ENCODE measurements around the gene ODAD4. TPM values are rescaled to one million over a fixed set of nuclear protein-coding genes. Genes with fewer than 3 reads are reported as not detected.

ODAD4 gene, protein sequence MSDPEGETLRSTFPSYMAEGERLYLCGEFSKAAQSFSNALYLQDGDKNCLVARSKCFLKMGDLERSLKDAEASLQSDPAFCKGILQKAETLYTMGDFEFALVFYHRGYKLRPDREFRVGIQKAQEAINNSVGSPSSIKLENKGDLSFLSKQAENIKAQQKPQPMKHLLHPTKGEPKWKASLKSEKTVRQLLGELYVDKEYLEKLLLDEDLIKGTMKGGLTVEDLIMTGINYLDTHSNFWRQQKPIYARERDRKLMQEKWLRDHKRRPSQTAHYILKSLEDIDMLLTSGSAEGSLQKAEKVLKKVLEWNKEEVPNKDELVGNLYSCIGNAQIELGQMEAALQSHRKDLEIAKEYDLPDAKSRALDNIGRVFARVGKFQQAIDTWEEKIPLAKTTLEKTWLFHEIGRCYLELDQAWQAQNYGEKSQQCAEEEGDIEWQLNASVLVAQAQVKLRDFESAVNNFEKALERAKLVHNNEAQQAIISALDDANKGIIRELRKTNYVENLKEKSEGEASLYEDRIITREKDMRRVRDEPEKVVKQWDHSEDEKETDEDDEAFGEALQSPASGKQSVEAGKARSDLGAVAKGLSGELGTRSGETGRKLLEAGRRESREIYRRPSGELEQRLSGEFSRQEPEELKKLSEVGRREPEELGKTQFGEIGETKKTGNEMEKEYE
- total RNA-seq (2014; rRNA removed), result 0.15 and 0.98 TPM in 2 replicates
- percentile 35 among the genes with signal in this experiment for Bru-seq, nascent RNA
- BruChase-seq, experiment 1, labeled RNA remaining after a 6-hour chase, result percentile 24 among the genes with signal in this experiment
- BruChase-seq, experiment 2, labeled RNA remaining after a 2-hour chase, result percentile 29 among the genes with signal in this experiment
- long read RNA-seq, result 0 reads

DNA sequence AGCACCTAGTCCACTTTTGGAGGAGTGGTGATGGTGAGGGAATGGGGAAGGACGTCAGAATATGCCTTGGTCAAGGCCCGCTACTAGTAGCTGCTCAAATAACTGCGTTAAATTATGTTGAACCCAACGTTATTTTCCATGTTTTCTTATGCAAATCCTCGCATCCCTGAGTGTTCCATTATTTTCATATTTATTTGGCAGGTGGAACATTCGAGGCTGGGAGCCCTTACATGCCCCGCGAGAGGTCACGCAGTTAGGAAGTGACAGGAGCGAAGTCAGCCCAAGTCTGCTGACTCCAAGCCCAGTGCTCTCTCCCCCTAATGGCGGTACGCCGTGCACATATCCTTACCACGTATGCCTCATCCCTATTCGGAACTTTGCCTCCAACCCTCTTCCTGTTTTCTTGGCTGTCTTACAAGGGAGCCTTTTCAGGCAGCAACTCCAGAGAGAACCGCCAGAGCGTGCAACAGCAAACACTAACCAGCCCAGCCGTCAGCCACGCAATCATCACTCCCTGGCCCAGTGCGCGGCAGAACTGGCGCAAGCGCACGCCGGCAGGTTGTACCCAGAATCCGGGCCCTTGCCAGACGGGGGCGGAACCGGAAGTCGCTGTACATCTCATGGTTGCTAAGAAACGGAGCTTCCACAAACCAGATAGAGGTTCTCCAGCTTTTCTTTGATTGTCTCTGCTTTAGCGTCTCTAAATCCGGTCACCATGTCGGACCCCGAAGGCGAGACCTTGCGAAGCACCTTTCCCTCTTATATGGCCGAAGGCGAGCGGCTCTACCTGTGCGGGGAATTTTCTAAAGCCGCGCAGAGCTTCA lies at the start of gene ODAD4:
Gene ODAD4, plus strand, starts transcription at position 609 of the 824 bp plus-strand sequence. Its CDS starts 107 bp downstream, at position 716.
- H4K20me1 ChIP-seq (ENCODE audit: low read length), result no peaks in the 10 kb centered on the region
- intact Hi-C loops (cut with micrococcal nuclease), result no loop called here
- H3K27me3 ChIP-seq (ENCODE audit: low read length), result no peaks in the 10 kb centered on the region
- CTCF ChIA-PET, result interaction anchor here (0.6 to 0.9 kb wide), 5 partner anchors 30 to 1909 kb away, joined by 3 to 13 read pairs (median 4); no protein-coding TSS in a partner anchor
- no peaks in the 10 kb centered on the region for H3K9me2 ChIP-seq (replicated peaks; ENCODE audit: low read length)
- peak within 1 kb of the TSS; percentile 65 for H3K4me3 ChIP-seq (ENCODE audit: low read length)
- H2AFZ ChIP-seq (ENCODE audit: low read length), result peak within 1 kb of the TSS; percentile 79
- TSS peak; percentile 96 for BruUV-seq (replicated peaks)
- H3K4me2 ChIP-seq (ENCODE audit: low read length), result peak within 1 kb of the TSS; percentile 84
- no peaks in the 10 kb centered on the region for H3K9me3 ChIP-seq (ENCODE audit: low read length)
- H3K79me2 ChIP-seq (ENCODE audit: low read length), result no peaks in the 10 kb centered on the region
- POLR2A ChIA-PET (ENCODE audit: unreplicated experiment), result interaction anchor here (0.6 kb wide), 2 partner anchors 40 to 867 kb away, joined by 3 to 5 read pairs; no protein-coding TSS in a partner anchor
- no peaks in the 10 kb centered on the region for H3K36me3 ChIP-seq (ENCODE audit: low read depth, low read length)
- TF ChIP-seq EZH2 (IDR thresholded peaks at IDR 0.05; ENCODE audit: low read length, unreplicated experiment), result no peak
- TF ChIP-seq, protein P1, sequence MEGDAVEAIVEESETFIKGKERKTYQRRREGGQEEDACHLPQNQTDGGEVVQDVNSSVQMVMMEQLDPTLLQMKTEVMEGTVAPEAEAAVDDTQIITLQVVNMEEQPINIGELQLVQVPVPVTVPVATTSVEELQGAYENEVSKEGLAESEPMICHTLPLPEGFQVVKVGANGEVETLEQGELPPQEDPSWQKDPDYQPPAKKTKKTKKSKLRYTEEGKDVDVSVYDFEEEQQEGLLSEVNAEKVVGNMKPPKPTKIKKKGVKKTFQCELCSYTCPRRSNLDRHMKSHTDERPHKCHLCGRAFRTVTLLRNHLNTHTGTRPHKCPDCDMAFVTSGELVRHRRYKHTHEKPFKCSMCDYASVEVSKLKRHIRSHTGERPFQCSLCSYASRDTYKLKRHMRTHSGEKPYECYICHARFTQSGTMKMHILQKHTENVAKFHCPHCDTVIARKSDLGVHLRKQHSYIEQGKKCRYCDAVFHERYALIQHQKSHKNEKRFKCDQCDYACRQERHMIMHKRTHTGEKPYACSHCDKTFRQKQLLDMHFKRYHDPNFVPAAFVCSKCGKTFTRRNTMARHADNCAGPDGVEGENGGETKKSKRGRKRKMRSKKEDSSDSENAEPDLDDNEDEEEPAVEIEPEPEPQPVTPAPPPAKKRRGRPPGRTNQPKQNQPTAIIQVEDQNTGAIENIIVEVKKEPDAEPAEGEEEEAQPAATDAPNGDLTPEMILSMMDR (conservative IDR thresholded peaks at IDR 0.05; ENCODE audit: low read depth, low read length), result peak; percentile 47
- no peaks in the 10 kb centered on the region for H3F3A ChIP-seq (ENCODE audit: low read length, unreplicated experiment)
- H3K9ac ChIP-seq (ENCODE audit: low read length), result peak within 1 kb of the TSS; percentile 46
- ATAC-seq (peak; percentile 98), DNase-seq (peak; percentile 92)
- peak within 1 kb of the TSS; percentile 62 for H3K27ac ChIP-seq (ENCODE audit: low read length)
- H3K4me1 ChIP-seq (ENCODE audit: insufficient read depth, low read length), result 0 out of 2 replicates have a peak, but pooled peaks cover 6% of the 10 kb centered on the region

DNA sequence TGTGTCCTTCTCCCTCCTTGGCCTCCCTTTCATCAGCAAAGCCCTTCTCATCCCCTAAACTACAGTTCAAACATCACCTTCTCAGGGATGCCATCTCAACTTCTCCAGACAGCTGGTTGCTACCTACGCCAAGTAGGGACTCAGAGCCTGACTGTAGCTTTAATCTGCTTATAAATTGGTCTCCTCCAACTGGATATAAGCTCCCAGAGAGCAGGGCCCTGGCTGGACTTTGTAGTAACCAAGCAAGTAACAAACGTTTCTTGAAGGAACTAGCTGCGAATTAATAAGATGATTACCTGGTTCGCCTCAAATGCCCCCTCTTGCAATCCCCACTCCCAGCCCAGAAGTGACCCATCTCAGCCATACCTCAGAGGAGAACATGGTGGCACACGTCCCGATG lies 47.7 kb upstream of the ODAD4 start:
- Histone ChIP-seq H3K27ac (ENCODE audit: low read length) (no peak overlapping the region), H4K20me1 (ENCODE audit: low read length) (no peaks in the 10 kb centered on the region), H3K9me3 (ENCODE audit: low read length) (no peaks in the 10 kb centered on the region), H3K9me2 (replicated peaks; ENCODE audit: low read length) (no peaks in the 10 kb centered on the region), H3K36me3 (ENCODE audit: low read depth, low read length) (peaks cover 44% of the 10 kb centered on the region), H3F3A (ENCODE audit: low read length, unreplicated experiment) (no peaks in the 10 kb centered on the region), H3K4me3 (ENCODE audit: low read length) (no peak overlapping the region), H3K9ac (ENCODE audit: low read length) (no peak overlapping the region), H3K79me2 (ENCODE audit: low read length) (no peaks in the 10 kb centered on the region), H2AFZ (ENCODE audit: low read length) (no peak overlapping the region), H3K4me2 (ENCODE audit: low read length) (no peak overlapping the region), H3K4me1 (ENCODE audit: insufficient read depth, low read length) (no peaks in the 10 kb centered on the region), H3K27me3 (ENCODE audit: low read length) (no peaks in the 10 kb centered on the region)
- TF ChIP-seq EZH2phosphoT487 (IDR thresholded peaks at IDR 0.05; ENCODE audit: borderline replicate concordance, low read length) (no peak), EZH2 (IDR thresholded peaks at IDR 0.05; ENCODE audit: low read length, unreplicated experiment) (no peak)
- TF ChIP-seq, protein P1 (conservative IDR thresholded peaks at IDR 0.05; ENCODE audit: low read depth, low read length), result no peak
- ChIA-PET POLR2A (ENCODE audit: unreplicated experiment) (no interaction called here), CTCF (no interaction called here)
- ATAC-seq, result no peak
- no TSS peak for BruUV-seq (replicated peaks)
- no peak for DNase-seq
- intact Hi-C loops (cut with micrococcal nuclease), result no loop called here
